ENCODE results near the gene GADD45B. TPM values are rescaled to one million over a fixed set of nuclear protein-coding genes. Genes with fewer than 3 reads are reported as not detected.

Gene GADD45B
- total and polyA plus RNA-seq, 10 of the 15 experiments (the other 5 are each of a cell fraction or from before 2014, with no cell fraction given), result 2.4 to 180 (median 91.1) TPM

GRCh38 chr19:2507109-2507508 is 31.2 kb downstream of the GADD45B start:
- H3K36me3 ChIP-seq (ENCODE audit: control insufficient read depth in 2 of 2, insufficient read depth in 2 of 2, low read length in 1 of 2), result no peaks in the 10 kb centered on the region
- ChIA-PET SMC1A (ENCODE audit: uncharacterized antibody, unreplicated experiment) (no interaction called here), RAD21 (ENCODE audit: unreplicated experiment) (no interaction called here), CTCF (no interaction called here), POLR2A (interaction anchor here (0.5 kb wide), 1 partner anchor 87 kb away, joined by 3 read pairs; no protein-coding TSS in a partner anchor)
- H3K27ac ChIP-seq (ENCODE audit: control insufficient read depth, insufficient read depth), result no peak overlapping the region
- no peaks in the 10 kb centered on the region for H3K9me3 ChIP-seq (replicated peaks; ENCODE audit: control insufficient read depth, insufficient read depth, low read length)
- FAIRE-seq, result peak; percentile 23
- in situ Hi-C loops (cut with MboI), result no loop called here
- H3K4me1 ChIP-seq (ENCODE audit: control insufficient read depth, insufficient read depth, low read length), result peaks cover 12% of the 10 kb centered on the region
- no peak overlapping the region for H3K4me3 ChIP-seq
- 48% methylated on average over 12 of the region's 12 CpGs for WGBS (ENCODE audit: insufficient coverage, insufficient replicate concordance, low lambda C conversion rate, missing lambda C conversion rate)
- TF ChIP-seq, protein P1, sequence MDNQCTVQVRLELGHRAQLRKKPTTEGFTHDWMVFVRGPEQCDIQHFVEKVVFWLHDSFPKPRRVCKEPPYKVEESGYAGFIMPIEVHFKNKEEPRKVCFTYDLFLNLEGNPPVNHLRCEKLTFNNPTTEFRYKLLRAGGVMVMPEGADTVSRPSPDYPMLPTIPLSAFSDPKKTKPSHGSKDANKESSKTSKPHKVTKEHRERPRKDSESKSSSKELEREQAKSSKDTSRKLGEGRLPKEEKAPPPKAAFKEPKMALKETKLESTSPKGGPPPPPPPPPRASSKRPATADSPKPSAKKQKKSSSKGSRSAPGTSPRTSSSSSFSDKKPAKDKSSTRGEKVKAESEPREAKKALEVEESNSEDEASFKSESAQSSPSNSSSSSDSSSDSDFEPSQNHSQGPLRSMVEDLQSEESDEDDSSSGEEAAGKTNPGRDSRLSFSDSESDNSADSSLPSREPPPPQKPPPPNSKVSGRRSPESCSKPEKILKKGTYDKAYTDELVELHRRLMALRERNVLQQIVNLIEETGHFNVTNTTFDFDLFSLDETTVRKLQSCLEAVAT (IDR thresholded peaks at IDR 0.05), result peak; percentile 31; the same call in 1 of the 2 replicates
- TF ChIP-seq KAT2A (conservative IDR thresholded peaks at IDR 0.05; ENCODE audit: control insufficient read depth, low read depth, low read length), result no peak
- DNase-seq (ENCODE audit: low read depth, low spot score), result no peak
- H2AFZ ChIP-seq (ENCODE audit: control insufficient read depth, low read depth, low read length), result no peak overlapping the region; the same call in 1 of the 2 replicates
- no peaks in the 10 kb centered on the region for H3K79me2 ChIP-seq (ENCODE audit: control insufficient read depth, insufficient read depth, low read length)
- intact Hi-C loops (cut with micrococcal nuclease; ENCODE audit: unreplicated experiment), result no loop called here
- ATAC-seq, result peak; percentile 59
- no peak overlapping the region for H3K9ac ChIP-seq (ENCODE audit: control insufficient read depth, insufficient read depth, low read length)
- H3K4me2 ChIP-seq (ENCODE audit: control insufficient read depth, insufficient read depth), result no peak overlapping the region
- BruUV-seq (replicated peaks), result no TSS peak
- H3K27me3 ChIP-seq (replicated peaks in 1 of 2; ENCODE audit: control insufficient read depth in 2 of 2, insufficient read depth in 2 of 2, low read length in 1 of 2), result no peaks in the 10 kb centered on the region
- no peaks in the 10 kb centered on the region for H4K20me1 ChIP-seq (ENCODE audit: control insufficient read depth, insufficient read depth)

DNA sequence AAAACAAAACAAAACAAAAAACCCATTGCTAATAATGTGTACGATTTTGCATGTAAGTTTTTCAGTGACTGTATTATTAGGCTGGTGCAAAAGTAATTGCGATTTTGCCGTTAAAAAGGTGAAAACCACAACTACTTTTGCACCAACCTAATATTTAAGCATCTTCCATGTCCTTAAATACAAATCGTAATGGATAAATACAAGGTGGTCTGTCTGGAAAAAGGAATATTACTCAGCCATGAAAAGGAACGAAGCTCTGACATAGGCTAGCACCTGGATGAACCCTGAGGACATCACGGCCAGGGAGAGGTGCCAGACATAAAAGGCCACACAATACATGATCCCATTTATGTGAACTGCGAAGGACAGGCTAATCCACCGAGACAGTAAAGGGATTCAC is 33.2 kb downstream of the GADD45B start:
- FAIRE-seq (no peak), DNase-seq (ENCODE audit: low read depth, low spot score) (no peak), ATAC-seq (no peak)
- Histone ChIP-seq H3K9me3 (replicated peaks; ENCODE audit: control insufficient read depth, insufficient read depth, low read length) (no peaks in the 10 kb centered on the region), H3K27ac (ENCODE audit: control insufficient read depth, insufficient read depth) (no peak overlapping the region), H3K4me3 (no peak overlapping the region), H3K27me3 (replicated peaks in 1 of 2; ENCODE audit: control insufficient read depth in 2 of 2, insufficient read depth in 2 of 2, low read length in 1 of 2) (no peaks in the 10 kb centered on the region), H3K4me1 (ENCODE audit: control insufficient read depth, insufficient read depth, low read length) (peaks cover 10% of the 10 kb centered on the region), H3K36me3 (ENCODE audit: control insufficient read depth in 2 of 2, insufficient read depth in 2 of 2, low read length in 1 of 2) (no peaks in the 10 kb centered on the region), H3K4me2 (ENCODE audit: control insufficient read depth, insufficient read depth) (no peak overlapping the region), H2AFZ (ENCODE audit: control insufficient read depth, low read depth, low read length) (no peak overlapping the region), H4K20me1 (ENCODE audit: control insufficient read depth, insufficient read depth) (no peaks in the 10 kb centered on the region), H3K79me2 (ENCODE audit: control insufficient read depth, insufficient read depth, low read length) (no peaks in the 10 kb centered on the region), H3K9ac (ENCODE audit: control insufficient read depth, insufficient read depth, low read length) (no peak overlapping the region)
- RAD21 ChIA-PET (ENCODE audit: unreplicated experiment), result interaction anchor here (0.6 kb wide), 1 partner anchor 29 kb away, joined by 4 read pairs; no protein-coding TSS in a partner anchor
- CTCF ChIA-PET, result no interaction called here
- in situ Hi-C loops (cut with MboI) (no loop called here), intact Hi-C loops (cut with micrococcal nuclease; ENCODE audit: unreplicated experiment) (no loop called here)
- SMC1A ChIA-PET (ENCODE audit: uncharacterized antibody, unreplicated experiment), result no interaction called here
- TF ChIP-seq ZSCAN29 (IDR thresholded peaks at IDR 0.05) (no peak), MTA3 (IDR thresholded peaks at IDR 0.05; ENCODE audit: borderline replicate concordance, low read length) (no peak), ETV6 (conservative IDR thresholded peaks at IDR 0.05 in 1 of 2, IDR thresholded peaks at IDR 0.05 in 1 of 2; ENCODE audit: borderline replicate concordance in 1 of 2, low read depth in 1 of 2) (no peak)
- 51% methylated on average over 8 of the region's 8 CpGs for WGBS (ENCODE audit: insufficient coverage, insufficient replicate concordance, low lambda C conversion rate, missing lambda C conversion rate)
- POLR2A ChIA-PET, result no interaction called here
- no TSS peak for BruUV-seq (replicated peaks)
